ENCODE data around the gene ITPK1. TPM values are rescaled to one million over a fixed set of nuclear protein-coding genes. Genes with fewer than 3 reads are reported as not detected.

ITPK1 gene
- total RNA-seq, 1 donor from 2014 or later = 59.8 TPM

DNA sequence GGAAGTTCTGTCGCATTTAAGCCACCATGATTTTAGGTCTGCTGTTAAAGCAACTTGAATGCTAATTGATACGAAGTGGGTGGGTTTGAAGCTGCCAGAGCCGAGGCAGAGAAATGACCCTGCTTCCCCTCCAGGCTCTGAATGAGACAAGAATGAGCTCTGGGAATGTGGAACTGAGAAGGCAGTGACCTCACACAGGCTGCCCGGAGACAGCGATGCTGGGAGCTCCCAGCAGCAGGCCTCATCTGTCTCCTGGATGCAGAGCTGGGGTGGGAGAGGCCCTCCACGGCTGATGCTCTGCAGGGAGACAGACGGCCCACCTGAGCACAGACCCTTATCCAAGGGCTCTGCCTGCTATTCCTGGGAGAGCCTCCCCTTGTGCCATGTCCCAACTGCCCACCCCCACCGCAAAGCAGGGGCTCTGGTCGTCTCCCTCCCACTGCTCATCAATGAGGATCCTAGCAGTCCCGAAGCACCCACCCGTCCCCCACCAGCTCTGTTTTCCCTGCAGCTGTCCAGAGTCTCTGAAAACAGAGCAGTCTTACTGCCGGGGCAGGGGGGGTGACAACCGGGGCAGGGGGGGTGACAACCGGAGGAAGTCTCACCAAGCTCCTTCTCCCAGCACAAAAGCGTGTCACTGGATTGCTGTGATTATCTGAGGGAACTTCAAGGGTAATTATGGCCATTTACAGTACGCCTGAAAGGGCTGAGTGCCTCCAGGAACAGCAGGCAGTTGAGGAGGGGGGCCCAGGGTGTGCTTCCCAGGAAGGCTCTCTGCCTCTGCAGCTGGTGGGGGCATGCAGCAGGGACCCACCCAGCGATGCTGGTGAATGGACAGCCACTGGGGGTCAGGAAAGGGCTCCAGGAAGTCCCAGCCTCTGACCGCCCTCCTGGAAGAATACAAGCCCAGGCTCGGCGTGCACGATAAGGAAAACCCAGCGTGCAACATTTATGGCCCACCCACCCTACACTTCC lies 125.0 kb downstream of the ITPK1 start:
- Mint-ChIP-seq H3K27ac (ENCODE audit: unreplicated experiment) (peak overlapping the region; percentile 93), H3K4me3 (peak overlapping the region; percentile 19), H3K27me3 (ENCODE audit: low read depth) (no peaks in the 10 kb centered on the region), H3K9me3 (no peaks in the 10 kb centered on the region), H3K4me1 (peaks cover 36% of the 10 kb centered on the region), H3K36me3 (ENCODE audit: low read depth) (no peaks in the 10 kb centered on the region)
- TF ChIP-seq, protein P1, sequence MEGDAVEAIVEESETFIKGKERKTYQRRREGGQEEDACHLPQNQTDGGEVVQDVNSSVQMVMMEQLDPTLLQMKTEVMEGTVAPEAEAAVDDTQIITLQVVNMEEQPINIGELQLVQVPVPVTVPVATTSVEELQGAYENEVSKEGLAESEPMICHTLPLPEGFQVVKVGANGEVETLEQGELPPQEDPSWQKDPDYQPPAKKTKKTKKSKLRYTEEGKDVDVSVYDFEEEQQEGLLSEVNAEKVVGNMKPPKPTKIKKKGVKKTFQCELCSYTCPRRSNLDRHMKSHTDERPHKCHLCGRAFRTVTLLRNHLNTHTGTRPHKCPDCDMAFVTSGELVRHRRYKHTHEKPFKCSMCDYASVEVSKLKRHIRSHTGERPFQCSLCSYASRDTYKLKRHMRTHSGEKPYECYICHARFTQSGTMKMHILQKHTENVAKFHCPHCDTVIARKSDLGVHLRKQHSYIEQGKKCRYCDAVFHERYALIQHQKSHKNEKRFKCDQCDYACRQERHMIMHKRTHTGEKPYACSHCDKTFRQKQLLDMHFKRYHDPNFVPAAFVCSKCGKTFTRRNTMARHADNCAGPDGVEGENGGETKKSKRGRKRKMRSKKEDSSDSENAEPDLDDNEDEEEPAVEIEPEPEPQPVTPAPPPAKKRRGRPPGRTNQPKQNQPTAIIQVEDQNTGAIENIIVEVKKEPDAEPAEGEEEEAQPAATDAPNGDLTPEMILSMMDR (conservative IDR thresholded peaks at IDR 0.05) = no peak
- peak; percentile 30 for DNase-seq (ENCODE audit: low read depth, low spot score)

DNA sequence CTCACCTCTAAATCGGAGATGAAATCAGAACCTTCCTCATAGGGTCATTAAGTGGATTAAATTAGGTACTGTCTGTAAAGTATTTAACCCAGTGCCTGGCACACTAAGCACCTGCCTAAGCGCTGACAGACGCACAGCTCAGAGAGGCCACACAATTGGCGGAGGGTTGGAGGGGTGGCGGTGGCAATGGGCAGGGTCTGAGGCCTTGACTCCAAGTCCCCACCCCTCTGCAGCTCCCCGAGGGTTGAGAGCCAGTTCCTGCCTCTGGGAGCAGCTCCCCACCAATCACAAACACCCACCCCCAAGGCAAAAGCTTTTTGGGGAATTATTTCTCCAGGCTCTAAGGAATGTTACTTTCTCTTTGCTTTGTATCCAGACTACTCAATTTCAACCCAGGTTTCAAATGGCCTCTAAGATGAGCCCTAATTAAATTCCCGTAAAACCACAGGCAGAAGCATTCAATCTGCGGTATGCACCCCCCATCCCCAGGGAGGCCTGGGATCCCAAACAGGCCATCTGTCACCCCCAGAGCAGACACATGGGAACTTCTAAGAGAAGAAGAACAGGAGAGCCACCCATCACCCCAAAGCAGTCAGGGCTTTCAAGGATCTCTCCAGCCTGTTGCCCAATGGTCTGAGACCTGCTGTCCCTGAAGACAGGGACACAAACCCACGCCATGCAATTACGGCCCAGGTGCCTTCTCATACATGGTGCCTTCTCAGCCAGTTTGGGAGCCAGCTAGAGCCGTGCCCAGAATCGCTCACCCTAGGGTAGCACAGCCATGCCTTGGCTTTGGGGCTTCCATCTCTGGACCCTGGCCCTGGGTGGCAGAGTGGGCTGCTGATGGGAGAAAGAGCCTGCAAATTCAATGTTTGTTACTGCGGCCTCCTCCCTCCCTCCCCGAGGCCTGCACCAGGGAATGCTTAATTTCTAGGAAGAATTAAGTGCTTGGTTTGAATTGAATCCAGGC lies 126.7 kb downstream of the ITPK1 start:
- no peaks in the 10 kb centered on the region for H3K27me3 Mint-ChIP-seq (ENCODE audit: low read depth)
- H3K36me3 Mint-ChIP-seq (ENCODE audit: low read depth) = no peaks in the 10 kb centered on the region
- H3K9me3 Mint-ChIP-seq = no peaks in the 10 kb centered on the region
- TF ChIP-seq, protein P1 (conservative IDR thresholded peaks at IDR 0.05) = no peak
- peaks cover 28% of the 10 kb centered on the region for H3K4me1 Mint-ChIP-seq
- H3K4me3 Mint-ChIP-seq = no peak overlapping the region
- DNase-seq (ENCODE audit: low read depth, low spot score) = no peak
- H3K27ac Mint-ChIP-seq (ENCODE audit: unreplicated experiment) = peak overlapping the region; percentile 71

DNA sequence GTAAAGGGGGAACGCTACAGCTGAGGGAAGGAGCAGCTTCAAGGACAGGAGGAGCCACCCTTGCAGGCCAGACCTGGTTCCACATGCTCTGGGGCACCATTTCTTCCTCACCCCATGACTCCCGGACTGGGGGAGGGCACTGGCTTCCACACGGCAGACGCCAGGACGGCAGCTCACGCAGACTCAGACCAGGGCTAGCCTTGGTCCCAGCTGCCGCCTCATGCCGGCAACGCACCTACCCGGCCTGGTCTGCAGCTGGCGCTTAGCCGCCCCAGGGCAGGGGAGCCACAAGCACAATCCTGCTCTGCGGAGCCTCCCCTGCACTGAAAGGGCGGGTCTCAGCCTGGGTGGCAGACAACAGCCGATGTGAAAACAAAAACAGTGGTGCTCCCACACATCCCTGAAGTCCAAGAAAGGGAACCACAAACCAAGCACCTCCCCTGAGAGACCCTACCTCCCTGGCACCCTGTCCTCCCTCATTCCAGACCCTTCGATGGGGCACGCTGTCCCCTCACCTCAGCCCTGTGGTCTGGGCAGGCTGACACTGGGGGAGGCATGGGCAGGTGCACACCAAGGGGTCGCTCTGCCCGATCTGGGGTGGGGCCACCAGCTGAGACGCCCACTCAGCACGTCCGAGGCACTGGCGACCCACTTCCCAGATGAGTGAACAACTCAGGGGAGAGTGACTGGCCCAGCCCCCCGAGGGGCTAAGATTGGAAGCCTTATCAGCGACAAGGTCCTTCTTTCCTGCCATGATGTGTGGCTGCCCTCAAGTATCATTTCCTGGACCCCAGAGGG lies 127.8 kb downstream of the ITPK1 start:
- no peak overlapping the region for H3K27ac Mint-ChIP-seq (ENCODE audit: unreplicated experiment)
- H3K27me3 Mint-ChIP-seq (ENCODE audit: low read depth) = no peaks in the 10 kb centered on the region
- TF ChIP-seq, protein P1 (conservative IDR thresholded peaks at IDR 0.05) = no peak
- no peak for DNase-seq (ENCODE audit: low read depth, low spot score)
- H3K9me3 Mint-ChIP-seq = no peaks in the 10 kb centered on the region
- no peaks in the 10 kb centered on the region for H3K36me3 Mint-ChIP-seq (ENCODE audit: low read depth)
- no peak overlapping the region for H3K4me3 Mint-ChIP-seq
- H3K4me1 Mint-ChIP-seq = peaks cover 23% of the 10 kb centered on the region

DNA sequence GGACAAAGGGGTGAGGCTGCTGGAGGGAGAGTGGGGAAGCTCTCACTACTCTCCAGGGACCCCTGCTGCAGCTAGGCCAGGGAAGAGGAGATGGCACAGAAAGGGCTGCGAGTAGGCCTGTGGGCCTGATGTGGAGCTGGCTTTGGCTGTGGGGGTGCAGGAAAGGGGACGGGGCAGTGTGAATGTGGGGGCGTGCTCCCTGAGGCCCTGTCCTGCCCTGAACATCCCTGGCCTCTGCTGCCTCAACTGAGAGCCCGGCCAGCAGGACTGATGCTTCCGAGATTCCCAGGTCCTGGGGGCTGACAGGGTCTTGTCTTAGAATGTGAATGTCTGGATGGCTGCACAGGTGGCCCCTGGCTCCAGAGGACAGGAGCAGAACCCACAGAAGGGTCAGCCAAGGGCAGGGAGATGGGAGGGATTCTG lies 128.6 kb downstream of the ITPK1 start:
- H3K36me3 Mint-ChIP-seq (ENCODE audit: low read depth) = no peaks in the 10 kb centered on the region
- TF ChIP-seq, protein P1 (conservative IDR thresholded peaks at IDR 0.05) = no peak
- H3K4me1 Mint-ChIP-seq = peaks cover 22% of the 10 kb centered on the region
- no peak overlapping the region for H3K4me3 Mint-ChIP-seq
- no peak for DNase-seq (ENCODE audit: low read depth, low spot score)
- H3K9me3 Mint-ChIP-seq = no peaks in the 10 kb centered on the region
- H3K27ac Mint-ChIP-seq (ENCODE audit: unreplicated experiment) = no peak overlapping the region
- no peaks in the 10 kb centered on the region for H3K27me3 Mint-ChIP-seq (ENCODE audit: low read depth)

Measured in neural crest cell (in vitro differentiated cells).